Stimulated activated CD8-positive, alpha-beta memory T cell treated with anti-CD3 and anti-CD28 coated beads, Interleukin-12 subunit alpha, Interleukin-12 subunit beta, amount 100 ng/mL, for 4 hours (primary cell): Measurements from ENCODE around the gene GABARAPL2.
"Not testable (repeated sequence)": the region's sequence is repeated elsewhere in the genome, so short reads cannot be mapped to it uniquely, and the experiment has no call there.

ENCODE experiments used
- DNase-seq: peaks from one replicate; pipeline ENCODE4 v3.0.0-alpha.2; 2020; ENCODE audit warnings: low read depth

Gene GABARAPL2

GRCh38 chr16:75591927-75592326 lies 25.7 kb downstream of the GABARAPL2 start:
- DNase-seq: not testable (repeated sequence)

DNA sequence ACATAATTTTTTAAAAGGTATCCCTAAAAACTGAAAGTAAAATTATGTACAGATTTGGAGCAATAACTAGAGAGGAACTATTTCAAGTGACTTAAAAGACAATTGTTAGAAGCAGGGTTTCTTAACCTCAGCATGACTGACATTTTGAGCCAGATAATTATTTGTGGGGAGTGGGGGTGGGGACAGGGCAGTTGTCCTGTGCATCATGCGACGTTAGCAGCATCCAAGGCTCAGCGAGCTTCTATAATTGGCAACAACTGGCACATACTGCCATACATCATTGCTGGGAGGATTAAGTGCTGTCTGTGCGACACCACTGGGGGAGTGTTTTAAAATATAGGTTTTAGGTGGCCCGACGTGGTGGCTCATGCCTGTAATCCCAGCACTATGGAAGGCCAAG lies 27.1 kb downstream of the GABARAPL2 start:
- no peak for DNase-seq

DNA sequence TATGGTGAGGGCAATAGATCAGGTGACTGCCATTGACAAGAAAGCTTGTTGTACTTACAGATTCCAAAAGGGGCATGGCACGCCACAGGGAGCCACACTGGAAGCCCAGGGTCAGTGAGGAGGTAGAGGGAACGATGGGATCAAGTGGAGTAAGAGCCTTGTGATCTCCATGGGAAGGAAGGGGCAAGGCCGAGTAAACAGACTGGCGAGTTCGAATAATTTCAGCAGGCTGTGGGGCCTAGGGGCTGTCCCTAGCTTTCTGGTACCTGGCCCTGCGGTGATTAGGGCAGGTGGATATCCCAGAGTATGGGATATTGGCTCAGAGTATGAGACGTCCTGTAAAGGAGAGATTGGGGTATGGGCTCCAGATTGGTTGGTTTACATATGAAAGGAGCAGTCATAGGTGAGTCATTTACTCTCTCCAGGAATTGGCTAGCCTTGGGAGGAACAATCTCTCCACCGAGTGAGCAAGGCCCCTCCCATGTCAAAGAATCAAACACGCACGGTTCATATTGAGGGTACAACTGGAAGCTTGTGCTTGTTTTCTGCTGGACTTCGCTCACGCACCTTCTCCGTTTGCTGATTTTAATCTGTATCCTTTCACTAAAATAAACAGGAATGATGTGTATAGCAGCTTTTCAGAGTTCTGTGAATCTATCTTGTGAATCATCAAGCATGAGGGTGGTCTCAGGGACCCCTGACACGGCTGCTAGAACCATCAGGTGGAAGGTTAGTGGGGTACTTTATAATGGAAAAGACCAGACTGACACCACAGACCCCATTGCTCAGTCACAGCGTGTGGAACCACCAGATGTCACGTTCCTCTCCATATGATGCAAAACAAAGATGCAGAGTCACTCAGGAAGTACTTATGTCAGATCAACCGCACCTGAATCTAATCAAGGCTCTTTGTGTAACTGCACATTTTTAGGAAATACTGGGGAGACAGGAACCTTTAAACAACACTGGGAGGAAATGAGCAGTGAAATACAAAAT lies 27.9 kb downstream of the GABARAPL2 start:
- DNase-seq: no peak

DNA sequence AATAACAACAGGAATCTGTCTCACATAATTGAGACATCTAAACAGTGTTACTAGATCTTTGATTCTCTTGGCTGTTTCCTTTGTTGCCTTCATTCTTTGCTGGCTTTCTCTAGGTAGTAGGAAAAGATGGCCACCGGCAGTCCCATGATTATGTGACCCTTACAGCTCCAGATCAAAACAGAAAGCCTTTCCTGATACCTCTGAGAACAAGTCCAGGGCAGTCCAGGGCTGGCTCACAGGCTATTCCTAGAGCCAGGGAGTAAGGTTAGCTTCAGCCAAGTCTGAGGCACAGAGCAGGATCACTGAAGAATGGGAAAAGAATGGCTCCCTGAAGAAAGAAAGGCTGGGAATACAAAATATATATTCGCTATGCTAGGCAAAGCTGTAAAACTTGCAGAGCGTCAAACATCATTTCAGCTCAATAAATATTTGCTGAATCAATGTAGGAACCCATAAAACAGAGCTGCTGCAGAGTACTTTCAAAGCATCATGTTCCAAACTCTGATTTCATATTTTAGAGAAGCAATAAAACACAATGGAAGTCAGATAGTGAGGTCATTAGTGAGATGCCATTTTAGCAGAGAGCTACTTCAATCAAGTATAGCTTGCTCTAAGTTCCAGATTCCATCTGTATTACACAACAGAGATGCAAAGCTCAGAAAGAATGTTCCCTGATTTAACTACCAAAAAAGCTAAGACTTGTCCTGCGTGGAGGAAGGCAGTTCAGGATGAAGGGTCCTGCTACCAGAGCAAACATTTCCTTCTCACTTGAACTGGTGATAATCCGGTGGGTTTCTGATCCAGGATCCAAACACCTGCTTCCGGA lies 33.5 kb downstream of the GABARAPL2 start:
- DNase-seq: no peak

DNA sequence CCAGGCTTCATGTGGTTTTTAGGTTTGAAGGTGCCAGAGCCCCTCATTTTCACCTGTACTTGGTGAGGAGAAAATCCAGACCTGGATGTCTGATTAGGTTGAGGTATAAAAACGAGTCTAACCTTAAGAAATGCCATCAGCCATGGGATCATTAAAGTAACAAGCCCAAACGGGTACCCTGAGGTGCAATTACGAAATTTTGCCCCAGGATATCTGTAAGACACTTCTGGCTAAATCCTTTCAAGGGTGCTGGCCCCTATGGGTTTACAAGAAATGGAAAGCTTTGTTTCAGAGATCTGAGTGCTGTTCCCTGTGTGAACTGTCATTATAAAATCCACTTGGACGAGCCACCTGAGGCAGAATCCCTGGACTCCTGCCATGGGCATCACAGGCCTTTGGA lies 37.1 kb downstream of the GABARAPL2 start:
- no peak for DNase-seq

DNA sequence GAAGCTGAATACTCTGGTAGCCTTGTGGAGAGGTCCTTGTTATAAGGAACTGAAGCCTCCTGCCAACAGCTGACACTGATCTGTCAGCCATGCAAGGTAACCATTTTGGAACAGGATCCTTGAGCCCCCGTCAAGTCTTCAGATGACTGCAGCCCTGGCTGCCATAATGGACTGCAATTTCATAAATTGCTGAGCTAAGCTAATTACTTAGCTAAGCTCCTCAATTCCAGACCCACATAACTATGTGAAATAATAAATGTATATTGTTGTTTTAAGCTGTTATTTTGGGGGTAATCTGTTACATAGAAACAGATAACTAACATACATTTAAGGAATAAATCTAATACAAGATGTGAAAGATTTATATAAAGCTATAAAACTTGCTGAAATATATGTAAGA lies 40.3 kb downstream of the GABARAPL2 start:
- no peak for DNase-seq

- no peak for DNase-seq
Measured at GRCh38 chr16:75614066-75614897, 48.1 kb downstream of the GABARAPL2 start.

DNA sequence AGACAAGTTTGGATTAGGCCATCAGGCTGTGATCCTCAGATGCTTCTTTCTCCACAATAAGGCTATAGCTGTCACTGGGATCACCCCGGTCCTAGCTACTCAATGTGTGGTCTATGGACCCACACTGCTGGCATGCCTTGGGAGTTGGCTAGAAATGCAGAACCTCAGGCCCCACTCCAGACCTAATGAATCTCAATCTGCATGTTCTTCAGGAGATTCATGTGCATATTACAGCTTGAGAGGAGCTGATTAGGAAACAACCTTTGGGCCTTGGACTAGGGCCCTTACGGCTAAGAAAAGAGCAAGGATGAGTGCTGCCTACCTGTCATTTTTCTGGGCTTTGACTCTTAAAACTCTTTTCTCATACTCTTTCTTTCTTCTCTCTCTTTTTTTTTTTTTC lies 49.4 kb downstream of the GABARAPL2 start:
- no peak for DNase-seq

GRCh38 chr16:75616521-75617010 lies 50.4 kb downstream of the GABARAPL2 start:
- no peak for DNase-seq

DNA sequence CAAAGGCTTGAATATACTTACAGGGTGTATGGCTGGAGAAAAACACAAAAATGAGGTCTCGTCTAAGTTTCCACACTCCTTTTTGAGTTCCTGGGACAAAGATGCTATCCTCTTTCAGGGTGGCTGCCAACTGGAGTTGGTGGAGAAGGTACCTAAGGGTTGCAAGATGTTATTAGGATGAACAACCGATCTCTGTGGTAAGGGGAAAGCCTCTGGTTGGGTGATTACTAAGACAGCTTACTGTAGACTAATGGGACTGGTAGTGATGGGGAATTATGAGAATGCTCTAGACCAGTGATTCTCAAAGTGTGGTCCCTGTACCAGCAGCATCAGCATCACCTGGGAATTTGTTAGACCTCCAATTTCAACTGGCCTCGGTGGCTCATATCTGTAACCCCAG lies 50.9 kb downstream of the GABARAPL2 start:
- DNase-seq: no peak

DNA sequence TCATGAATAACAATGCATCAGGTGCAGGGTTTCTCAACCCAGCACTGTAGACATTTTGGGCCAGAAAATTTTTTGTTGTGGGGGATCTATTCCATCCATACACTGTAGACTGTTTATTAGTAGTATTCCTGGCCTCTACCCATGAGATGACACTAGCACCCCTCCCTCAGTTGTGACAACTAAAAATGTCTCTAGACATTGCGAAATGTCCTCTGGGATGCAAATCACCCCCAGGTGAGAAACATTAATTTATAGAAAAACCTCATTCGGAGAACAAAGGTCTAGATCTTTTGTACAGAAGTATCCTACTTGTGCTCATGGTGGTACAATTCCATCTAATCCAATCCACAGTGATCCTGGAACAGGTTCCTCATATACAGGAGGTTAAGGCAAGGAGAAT lies 52.6 kb downstream of the GABARAPL2 start:
- no peak for DNase-seq

DNA sequence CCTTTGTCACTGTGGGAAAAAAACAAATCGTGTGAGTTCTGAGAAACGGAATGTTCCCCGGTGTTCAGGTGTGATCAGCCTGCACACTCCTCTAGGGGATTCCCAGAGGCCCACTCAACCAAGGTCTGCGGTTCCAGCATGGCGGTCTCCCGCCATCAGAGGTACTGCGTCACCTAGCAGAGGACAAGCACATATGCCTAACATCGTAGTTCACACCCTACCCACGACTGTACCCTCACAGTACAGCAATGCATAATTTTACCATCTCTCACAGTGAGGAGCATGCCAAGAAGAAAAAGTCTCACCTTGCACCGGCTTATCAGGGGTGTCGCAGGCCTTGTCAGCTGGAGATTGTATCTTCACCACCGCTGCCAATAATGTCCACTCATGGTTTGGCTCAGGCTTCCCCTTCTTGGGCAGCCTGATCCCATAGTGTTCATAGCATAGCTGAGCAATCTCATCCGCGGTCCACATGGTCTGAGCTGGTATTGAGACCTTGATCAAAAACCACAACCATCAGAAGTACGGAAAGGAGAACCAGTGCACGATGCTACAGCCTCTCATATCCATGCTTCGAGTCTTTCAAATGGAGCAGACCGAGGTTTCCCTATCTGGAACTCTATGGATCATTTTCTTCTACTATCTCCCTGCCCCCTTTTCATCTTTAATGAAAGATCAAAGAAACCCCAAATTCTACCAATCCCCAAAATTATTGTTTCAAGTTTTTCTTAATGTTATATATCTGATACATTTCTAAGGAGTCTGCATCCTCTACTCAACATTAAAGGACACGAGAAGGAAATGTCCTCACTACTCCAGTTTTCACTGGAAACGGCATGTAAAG lies 54.4 kb downstream of the GABARAPL2 start:
- peak; percentile 42 for DNase-seq

DNA sequence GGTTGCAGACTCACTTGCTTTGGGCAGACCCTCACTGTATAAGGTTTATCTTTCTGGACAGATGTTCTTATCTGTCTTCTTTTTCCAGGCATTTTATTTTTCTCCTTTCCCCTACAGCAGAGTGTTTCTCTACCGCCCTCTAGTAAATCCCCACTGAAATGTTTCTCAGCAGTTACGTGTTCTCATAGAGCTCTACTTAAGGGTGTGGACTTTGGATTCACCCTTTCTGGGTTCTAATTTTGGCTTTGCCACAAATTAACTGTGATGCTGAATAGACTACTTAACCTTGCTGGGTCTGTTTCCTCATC lies 54.9 kb downstream of the GABARAPL2 start:
- DNase-seq: no peak

DNA sequence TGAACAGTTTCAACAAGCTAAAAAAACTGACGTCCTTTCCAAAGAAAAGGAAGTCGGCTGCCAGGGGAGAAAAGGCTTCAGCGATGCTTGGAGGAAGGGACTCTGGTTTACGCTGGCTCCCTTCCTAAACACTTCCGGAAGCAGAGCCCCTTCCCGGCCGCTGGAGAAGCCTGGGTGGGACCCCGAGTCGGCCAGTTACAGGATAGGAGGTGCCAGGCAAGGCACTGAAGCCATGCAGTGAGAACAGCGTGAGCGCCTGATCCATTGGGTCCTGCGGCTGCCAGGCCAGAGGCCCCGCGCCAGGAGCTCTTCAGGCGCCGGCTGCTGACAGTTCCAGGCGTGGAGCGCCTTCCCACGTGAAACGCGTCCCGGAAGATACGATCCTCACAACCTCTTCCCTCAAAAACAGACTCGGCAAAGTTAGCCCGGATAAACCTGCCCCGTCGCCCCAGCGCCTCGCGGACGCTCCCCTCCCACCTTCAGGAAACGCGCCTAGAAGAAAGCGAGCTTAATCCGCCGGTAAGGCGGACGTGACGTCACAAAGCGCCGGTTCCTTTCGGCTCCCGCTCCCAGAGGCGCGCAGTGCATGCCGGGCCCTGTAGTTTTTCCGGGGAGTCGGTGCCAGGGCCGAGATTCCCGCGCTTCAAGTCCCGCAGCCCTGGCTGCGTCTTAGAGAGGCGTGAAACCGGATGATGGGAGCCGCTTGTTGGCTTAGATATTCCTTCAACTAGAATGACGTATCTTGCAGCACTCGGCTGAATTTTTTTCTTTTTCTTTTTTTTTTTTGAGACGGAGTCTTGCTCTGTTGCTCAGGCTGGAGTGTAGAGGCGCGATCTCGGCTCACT lies 56.8 kb downstream of the GABARAPL2 start, which contains the start of gene ADAT1:
Gene ADAT1 (minus strand): TSS at position 521 of the 845 bp plus-strand sequence. CDS start 2,482 bp downstream, outside the sequence.
- DNase-seq: peak; percentile 95

DNA sequence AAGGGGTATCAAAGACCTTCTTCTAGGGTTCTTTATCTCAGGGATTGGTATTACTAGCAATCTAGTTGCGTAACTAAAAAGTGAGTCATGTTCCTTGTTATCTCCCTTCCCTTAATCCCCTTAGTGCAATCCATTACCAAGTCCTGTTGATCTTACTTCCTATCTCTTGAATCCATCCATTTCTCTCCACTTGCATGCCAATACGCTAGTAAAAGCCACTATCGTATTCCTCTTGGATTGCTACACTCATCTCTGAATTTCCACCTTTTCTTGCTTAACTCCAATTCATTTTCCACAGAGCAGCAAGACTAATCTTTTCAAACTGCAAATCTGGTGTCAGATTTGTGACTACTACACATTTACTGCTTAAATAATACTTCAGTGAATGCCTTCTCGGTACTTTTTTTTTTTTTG lies 58.7 kb downstream of the GABARAPL2 start:
- no peak for DNase-seq

GRCh38 chr16:75626806-75627205 lies 60.6 kb downstream of the GABARAPL2 start:
- no peak for DNase-seq
